ENCODE data around the gene SEL1L3.
A peak's percentile ranks its signal among the peaks of the same experiment; 100 is the strongest.

SEL1L3 gene

GRCh38 chr4:25727711-25728493 lies 134.9 kb downstream of the SEL1L3 start:
- peak; percentile 56 for DNase-seq

GRCh38 chr4:25725870-25726269 lies 136.9 kb downstream of the SEL1L3 start:
- DNase-seq = no peak

- DNase-seq = no peak
Observed at GRCh38 chr4:25723409-25723808, 139.4 kb downstream of the SEL1L3 start.

- DNase-seq = no peak
Observed at GRCh38 chr4:25722964-25723363, 139.8 kb downstream of the SEL1L3 start.

GRCh38 chr4:25713812-25714211 lies 149.0 kb downstream of the SEL1L3 start:
- DNase-seq = no peak

- no peak for DNase-seq
Observed at GRCh38 chr4:25712611-25713010, 150.2 kb downstream of the SEL1L3 start.

GRCh38 chr4:25710637-25711036 lies 152.2 kb downstream of the SEL1L3 start:
- no peak for DNase-seq

GRCh38 chr4:25704516-25704915 lies 158.3 kb downstream of the SEL1L3 start:
- DNase-seq = no peak

GRCh38 chr4:25703731-25704388 lies 158.9 kb downstream of the SEL1L3 start:
- no peak for DNase-seq

GRCh38 chr4:25702848-25703247 lies 159.9 kb downstream of the SEL1L3 start:
- peak; percentile 39 for DNase-seq

GRCh38 chr4:25700661-25701060 lies 162.1 kb downstream of the SEL1L3 start:
- no peak for DNase-seq

GRCh38 chr4:25697516-25697915 lies 165.3 kb downstream of the SEL1L3 start:
- DNase-seq = no peak
